WERI-Rb-1 (cell line): ENCODE results near the gene FAIM2.

Source experiments
- DNase-seq: peaks from one replicate; pipeline ENCODE4 v3.0.0-alpha.2; 2020
- H3K27ac ChIP-seq: fragments of 250-450 bp; sonication (Bioruptor Pico); 2 replicates; pipeline ENCODE4 v1.5.1; 2020; ENCODE audit warnings: mild to moderate bottlenecking, moderate library complexity
- H3K27me3 ChIP-seq: fragments of 250-450 bp; sonication (Bioruptor Pico); 2 replicates; pipeline ENCODE4 v1.5.1; 2021; ENCODE audit warnings: mild to moderate bottlenecking, low read depth, moderate library complexity; ENCODE audit not compliant: insufficient read depth, severe bottlenecking
- H3K36me3 ChIP-seq: fragments of 250-450 bp; sonication (Bioruptor Pico); 2 replicates; pipeline ENCODE4 v1.5.1; 2020; ENCODE audit warnings: mild to moderate bottlenecking, moderate library complexity
- H3K4me3 ChIP-seq: 2 replicates; pipeline ENCODE4 v1.5.1; 2011; ENCODE audit warnings: low read depth, mild to moderate bottlenecking, control low read depth, low read length
- H3K9me3 ChIP-seq: fragments of 250-450 bp; sonication (Bioruptor Pico); 2 replicates; pipeline ENCODE4 v1.5.1; 2021; ENCODE audit warnings: mild to moderate bottlenecking, moderate library complexity; ENCODE audit not compliant: severe bottlenecking
- TF ChIP-seq, protein P1 (sequence below): IDR thresholded peaks from 2 replicates; pipeline ENCODE4 v1.5.1; 2011; ENCODE audit warnings: low read depth, mild to moderate bottlenecking, control low read depth, inconsistent platforms, low read length

The FAIM2 gene

DNA sequence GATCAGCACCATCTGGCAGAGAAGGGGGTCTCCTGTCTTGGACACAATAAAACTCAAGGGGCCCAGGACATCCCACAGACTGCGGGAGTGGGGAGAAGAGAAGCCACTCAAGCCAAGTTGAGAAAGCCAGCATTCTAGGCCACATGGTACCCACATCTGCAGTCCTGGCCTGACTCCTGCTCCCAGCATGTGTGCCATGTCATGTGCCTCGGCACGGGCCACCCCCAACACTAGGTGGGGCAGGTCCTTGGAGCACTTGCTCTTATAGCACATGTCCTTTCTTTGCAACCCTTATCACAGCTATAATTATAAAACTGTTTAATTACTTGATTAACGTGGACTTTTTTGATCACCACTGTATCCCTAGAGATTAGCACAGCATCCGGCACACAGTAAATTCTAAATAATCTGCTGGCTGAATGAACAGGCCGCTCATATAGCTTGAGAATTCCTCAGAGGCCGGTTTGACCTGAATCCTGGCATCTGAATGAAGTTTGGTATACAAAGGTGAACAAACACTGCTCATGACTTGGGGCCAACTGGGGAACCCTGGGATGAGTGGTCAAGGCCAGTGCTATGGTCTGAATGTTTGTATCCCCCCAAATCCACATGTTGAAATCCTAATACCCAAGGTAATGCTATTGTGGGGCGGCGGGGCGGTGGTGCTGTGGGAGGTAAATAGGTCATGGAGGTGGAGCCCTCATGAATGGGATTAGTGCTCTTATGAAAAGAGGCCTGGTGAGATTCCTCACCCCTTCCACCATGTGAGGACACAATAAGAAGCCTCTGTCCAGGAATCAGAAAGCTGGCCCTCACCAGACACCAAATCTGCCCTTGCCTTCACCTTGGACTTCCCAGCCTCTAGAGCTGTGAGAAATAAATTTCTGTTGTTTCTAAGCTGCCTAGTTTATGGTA lies 82.1 kb downstream of the FAIM2 start:
- Histone ChIP-seq H3K36me3 (no peaks in the 10 kb centered on the region), H3K27me3 (no peaks in the 10 kb centered on the region), H3K4me3 (no peak overlapping the region), H3K9me3 (no peaks in the 10 kb centered on the region), H3K27ac (peak overlapping the region; percentile 48)
- DNase-seq: no peak
- TF ChIP-seq, protein P1, sequence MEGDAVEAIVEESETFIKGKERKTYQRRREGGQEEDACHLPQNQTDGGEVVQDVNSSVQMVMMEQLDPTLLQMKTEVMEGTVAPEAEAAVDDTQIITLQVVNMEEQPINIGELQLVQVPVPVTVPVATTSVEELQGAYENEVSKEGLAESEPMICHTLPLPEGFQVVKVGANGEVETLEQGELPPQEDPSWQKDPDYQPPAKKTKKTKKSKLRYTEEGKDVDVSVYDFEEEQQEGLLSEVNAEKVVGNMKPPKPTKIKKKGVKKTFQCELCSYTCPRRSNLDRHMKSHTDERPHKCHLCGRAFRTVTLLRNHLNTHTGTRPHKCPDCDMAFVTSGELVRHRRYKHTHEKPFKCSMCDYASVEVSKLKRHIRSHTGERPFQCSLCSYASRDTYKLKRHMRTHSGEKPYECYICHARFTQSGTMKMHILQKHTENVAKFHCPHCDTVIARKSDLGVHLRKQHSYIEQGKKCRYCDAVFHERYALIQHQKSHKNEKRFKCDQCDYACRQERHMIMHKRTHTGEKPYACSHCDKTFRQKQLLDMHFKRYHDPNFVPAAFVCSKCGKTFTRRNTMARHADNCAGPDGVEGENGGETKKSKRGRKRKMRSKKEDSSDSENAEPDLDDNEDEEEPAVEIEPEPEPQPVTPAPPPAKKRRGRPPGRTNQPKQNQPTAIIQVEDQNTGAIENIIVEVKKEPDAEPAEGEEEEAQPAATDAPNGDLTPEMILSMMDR: no peak

DNA sequence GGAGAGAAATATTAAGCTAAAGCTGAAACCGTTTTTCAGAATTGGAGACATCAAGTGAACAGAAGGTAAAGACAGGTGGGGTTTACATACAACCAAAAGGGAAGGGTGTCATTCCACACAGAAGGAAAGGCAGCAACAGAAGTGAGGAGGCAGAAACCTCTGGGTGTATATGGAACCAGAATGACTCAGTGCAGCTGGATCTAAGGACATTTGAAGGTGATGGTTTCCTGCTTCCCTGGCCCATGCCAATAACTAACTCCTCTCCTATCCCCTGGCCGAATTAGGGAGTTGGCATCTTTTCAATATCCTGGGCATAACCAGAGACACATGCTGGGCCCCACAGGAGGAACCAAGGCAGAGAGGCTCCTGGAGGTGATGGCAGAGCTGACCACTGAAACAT lies 83.9 kb downstream of the FAIM2 start:
- Histone ChIP-seq H3K27ac (no peak overlapping the region), H3K36me3 (no peaks in the 10 kb centered on the region), H3K9me3 (no peaks in the 10 kb centered on the region), H3K4me3 (no peak overlapping the region), H3K27me3 (no peaks in the 10 kb centered on the region)
- DNase-seq: no peak
- TF ChIP-seq, protein P1: no peak

DNA sequence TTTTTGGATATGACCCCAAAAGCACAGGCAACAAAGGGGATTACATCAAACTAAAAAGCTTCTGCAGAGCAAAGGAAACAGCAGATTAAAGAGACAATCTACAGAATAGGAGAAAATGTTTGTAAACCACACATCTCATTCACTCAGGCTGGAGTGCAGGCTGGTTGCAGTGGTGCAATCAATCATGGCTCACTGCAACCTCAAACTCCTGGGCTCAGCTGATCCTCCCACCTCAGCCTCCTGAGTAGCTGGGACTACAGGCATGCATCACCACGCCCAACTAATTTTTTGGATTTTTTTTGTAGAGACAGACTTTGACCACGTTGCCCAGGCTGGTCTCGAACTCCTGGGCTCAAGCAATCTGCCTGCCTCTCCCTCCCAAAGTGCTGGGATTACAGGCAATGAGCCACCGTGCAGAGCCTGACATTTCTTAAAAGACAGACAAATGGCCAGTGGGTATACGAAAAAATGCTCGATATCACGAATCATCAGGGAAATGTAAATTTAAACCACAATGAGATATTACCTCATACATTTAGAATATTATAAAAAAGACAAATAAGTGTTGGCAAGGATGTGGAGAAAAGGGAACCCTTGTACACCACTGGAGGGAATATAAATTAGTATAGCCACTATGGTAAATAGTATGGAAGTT lies 85.3 kb downstream of the FAIM2 start:
- TF ChIP-seq, protein P1: no peak
- H3K27ac ChIP-seq: no peak overlapping the region
- no peaks in the 10 kb centered on the region for H3K36me3 ChIP-seq
- H3K27me3 ChIP-seq: no peaks in the 10 kb centered on the region
- no peak for DNase-seq
- H3K4me3 ChIP-seq: no peak overlapping the region
- no peaks in the 10 kb centered on the region for H3K9me3 ChIP-seq
